K562 (cell line): ENCODE measurements around the gene ERICH2.

Experiments
- CTCF ChIP-seq, 3 experiments: IDR thresholded peaks in 2 of 3; conservative IDR thresholded peaks in 1 of 3; 2 replicates each; pipeline ENCODE4 v1.5.1; 2011 to 2012; ENCODE audit warnings: low read length in 3 of 3, mild to moderate bottlenecking in 3 of 3, control low read depth in 2 of 3, improper control_type of control experiment in 1 of 3, inconsistent platforms in 1 of 3, low read depth in 1 of 3, mixed read lengths in 1 of 3, moderate library complexity in 1 of 3; ENCODE audit not compliant: insufficient read depth in 2 of 3
- SIRT6 ChIP-seq: IDR thresholded peaks from one replicate; pipeline ENCODE4 v1.6.1; 2012; ENCODE audit warnings: low read depth, mild to moderate bottlenecking, control low read depth, inconsistent platforms, low read length, moderate library complexity
- SP2 ChIP-seq: IDR thresholded peaks from 2 replicates; pipeline ENCODE4 v1.6.1; 2011; ENCODE audit warnings: mild to moderate bottlenecking, low read depth, low read length, moderate library complexity; ENCODE audit not compliant: poor library complexity, severe bottlenecking; ENCODE audit errors: extremely low read depth
- ZBTB49 ChIP-seq: sonication (generic); formaldehyde crosslinking; IDR thresholded peaks from 2 replicates; pipeline ENCODE4 v1.8.0; 2022; ENCODE audit warnings: missing genetic modification reagents, mild to moderate bottlenecking, borderline replicate concordance

GRCh38 chr2:170737821-170738220 is 32.4 kb upstream of the ERICH2 start:
- TF ChIP-seq CTCF (IDR thresholded peaks at IDR 0.05 in 2 of 3, conservative IDR thresholded peaks at IDR 0.05 in 1 of 3; ENCODE audit: insufficient read depth in 2 of 3, low read depth in 1 of 3, low read length in 3 of 3), result no peak
- no peak for TF ChIP-seq SP2
- TF ChIP-seq SIRT6, result no peak
- no peak for TF ChIP-seq ZBTB49 (CRISPR knock-in tag)
